ENCODE measurements around the gene EIF2B2.
A peak's percentile ranks its signal among the peaks of the same experiment; 100 is the strongest.

Gene EIF2B2

DNA sequence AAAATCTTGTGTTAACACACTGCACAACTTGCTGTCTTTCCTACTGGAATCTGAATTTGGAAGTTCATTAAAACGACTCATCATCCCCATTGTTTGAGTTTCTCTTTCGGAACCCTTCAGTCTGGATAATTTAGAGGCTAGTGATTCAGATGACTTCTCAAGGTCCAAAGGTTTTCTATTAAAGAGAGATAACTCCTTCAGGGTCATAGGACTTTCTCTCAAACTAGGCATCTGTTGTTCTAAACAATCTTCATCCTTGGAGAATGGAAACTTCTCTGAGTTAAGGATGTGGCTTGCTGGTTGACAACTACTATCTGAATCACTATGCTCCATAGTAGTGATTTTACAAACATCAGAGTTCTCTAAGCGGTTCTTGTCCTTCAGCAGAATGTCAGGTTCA lies 44.2 kb downstream of the EIF2B2 start:
- DNase-seq = no peak

DNA sequence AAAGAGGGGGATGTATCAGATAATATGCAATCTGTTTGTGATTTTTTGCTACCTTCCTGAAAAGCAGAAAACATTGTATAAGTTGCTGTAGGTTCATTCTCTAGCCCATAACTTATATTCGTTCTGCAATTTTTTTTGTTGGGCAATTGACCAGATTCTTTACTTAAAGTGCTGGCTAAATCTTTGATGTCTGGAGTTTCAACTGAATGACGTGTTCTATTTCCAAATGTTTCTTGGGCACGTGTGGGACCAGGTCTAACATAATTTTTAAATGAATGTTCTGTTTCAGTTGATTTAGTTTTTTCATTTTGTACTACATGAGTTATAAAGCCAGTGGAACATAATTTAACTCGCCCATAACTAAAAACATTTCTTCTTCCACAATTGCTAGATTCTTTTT lies 44.8 kb downstream of the EIF2B2 start:
- no peak for DNase-seq

DNA sequence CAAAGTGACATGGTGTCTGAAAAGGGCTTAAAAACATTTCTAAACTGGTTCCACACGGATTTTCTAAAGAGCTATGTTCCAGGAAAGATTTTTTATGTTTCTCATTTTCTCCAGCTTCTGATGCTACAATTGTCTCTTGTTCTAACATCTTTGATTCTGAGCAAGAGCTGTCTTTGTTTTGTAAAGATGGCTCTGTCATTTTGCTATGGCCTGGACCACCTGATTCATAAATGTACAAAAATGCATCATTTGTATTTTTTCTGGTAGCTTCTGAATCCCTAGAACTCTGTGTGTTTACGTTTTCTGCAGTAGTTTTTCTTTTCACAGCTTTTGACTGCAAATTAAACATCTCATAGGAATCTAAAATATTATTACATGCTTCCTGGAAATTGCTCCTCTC lies 45.4 kb downstream of the EIF2B2 start:
- DNase-seq = no peak

DNA sequence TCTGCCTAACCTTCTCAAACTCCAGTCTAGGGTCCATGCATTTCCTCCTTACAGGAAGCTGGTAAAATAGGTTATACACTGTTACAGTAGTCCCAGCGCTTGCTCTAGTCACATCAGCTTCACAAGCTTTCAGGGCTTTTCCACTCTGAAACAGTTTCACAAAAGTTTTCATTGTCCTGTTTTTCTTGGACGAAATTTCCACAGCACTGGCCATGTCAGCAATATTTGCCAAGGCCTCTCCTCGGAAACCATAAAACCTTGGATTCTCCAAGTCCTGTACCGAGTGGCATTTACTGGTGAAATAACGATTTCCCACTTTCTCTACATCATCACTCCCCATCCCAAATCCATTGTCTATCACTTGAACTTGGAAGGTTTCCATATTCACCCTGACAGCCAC lies 46.4 kb downstream of the EIF2B2 start:
- DNase-seq = no peak

DNA sequence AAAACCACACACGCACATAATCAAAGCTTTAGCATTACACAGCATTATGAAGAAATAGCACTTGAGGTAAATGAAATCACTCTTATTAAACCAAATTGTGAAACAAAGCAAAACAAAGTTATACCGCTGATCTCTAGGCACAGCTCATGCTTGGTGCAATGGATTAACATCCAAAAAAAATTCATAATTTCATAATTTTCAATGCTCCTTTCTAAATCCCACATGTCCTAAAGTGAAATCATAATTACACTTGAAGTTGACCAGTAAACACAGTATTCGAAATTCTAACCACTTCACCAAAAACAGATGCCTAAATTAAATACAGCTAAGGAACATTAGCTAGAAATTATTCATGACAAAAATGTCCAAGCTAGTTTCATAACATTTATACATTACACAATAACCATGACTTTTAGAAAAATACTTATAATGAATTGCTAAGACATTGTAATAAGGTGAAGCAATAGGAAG lies 47.0 kb downstream of the EIF2B2 start:
- no peak for DNase-seq

DNA sequence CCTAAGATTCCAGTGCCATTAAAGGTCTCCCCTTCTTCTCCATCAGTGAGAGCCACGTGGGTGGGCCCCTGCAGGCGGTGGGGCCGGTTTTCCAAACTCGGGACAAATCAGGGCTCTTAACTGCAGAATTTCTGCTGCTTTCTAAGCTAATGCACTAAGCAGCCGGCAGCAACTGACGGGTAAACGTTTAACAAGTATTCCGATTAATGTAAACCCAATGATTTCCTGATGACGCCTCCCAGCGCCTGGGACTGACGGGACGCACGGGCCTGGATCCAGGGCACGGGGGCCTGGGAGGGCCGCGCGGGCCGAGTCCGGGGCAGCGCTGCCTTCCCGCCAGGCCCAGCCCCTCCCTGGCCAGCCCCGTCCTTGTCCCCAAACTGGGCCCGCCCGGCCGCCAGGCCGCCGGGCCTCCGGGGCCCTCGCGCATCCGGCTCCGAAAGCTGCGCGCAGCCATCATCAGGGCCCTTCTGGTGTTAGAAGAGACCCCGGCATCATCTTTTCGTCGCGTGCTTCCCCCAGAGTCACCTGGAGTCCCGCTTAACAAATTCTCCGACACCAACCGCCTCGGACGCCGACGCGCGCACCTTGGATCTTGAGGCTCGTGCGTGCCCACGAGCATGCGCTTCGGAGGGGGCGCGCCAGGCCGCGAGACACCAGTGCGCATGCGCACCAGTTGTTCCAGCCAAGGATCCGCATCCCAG lies 48.3 kb downstream of the EIF2B2 start, which contains the start of gene MLH3:
TSS of gene MLH3 (minus strand) at position 616 of the 704 bp plus-strand sequence. CDS start 1,812 bp downstream, outside the sequence.
- DNase-seq = peak; percentile 65

DNA sequence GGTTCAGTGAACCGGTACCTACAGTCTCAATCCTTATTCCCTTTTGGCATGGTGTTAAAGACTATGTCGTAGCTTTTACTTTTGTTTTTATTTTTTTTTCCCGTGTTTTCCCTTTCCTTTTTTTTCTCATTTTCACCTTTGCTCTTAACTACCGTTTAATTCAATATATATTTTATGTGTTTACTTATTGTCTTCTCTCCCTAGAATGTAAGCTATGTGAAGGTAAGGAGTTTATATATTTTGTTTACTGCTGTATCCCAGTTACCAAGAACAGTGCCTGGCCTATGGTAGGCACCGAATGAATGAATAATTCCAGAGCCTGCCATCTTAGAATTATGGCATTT lies 48.8 kb downstream of the EIF2B2 start:
- no peak for DNase-seq

DNA sequence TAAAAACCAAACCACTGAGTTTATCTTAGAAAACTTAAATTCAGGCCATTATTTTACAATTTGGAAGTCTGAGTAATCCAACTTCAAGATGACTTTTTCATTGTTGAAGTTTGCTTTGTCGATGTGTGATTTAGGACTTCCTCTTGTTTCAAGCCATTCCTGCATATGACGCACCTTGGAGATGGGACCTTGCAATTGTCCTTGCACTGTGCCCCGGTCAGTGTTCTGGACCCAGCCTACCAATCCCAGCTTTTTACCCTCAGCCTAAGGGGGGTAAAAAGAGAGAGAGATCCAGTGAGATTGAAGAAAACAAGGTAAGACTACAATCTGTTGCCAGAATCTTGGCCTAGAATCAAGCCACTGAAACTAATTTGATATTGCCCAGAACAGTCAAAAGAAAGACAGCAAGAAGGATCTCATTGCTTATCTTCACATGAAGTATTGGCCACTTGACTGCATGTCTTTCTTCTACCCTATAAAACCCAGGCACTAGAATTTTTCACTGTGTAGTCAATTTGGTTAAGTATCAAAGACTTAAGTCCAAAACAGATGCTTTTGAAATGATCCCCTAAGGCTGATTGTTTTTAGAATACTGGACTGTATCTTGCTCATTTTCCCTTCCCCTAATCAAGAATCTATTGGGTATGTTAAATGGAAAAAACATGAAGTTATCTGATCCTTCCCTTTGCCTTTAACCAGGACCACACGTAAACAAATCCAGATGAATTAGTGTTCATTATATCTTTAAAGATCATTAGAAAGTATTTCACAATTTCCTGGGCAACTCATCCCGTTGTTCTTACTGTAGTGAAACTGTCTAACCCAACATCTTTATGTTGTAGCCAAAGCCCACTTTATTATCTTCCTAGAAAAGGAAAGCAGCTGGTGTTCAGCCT lies 50.9 kb downstream of the EIF2B2 start:
- no peak for DNase-seq

DNA sequence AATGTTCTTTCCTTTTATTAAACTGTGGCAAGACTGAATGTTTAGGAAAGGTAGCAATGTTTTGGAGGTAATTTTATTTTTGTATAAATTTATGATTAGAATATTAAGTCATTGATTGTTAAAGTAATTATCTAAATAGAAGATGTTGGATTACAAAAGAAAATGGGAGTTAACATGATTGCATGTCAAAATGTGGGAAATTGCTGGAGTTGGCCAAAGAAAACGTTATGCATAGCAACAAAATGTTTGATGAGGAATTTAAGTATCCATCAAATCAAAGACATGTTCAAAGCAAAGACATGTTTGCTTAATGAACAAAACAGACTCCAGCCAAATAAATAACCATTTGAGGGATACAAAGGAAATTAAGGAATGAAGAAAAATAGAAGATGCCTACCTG lies 51.7 kb downstream of the EIF2B2 start:
- DNase-seq = no peak

DNA sequence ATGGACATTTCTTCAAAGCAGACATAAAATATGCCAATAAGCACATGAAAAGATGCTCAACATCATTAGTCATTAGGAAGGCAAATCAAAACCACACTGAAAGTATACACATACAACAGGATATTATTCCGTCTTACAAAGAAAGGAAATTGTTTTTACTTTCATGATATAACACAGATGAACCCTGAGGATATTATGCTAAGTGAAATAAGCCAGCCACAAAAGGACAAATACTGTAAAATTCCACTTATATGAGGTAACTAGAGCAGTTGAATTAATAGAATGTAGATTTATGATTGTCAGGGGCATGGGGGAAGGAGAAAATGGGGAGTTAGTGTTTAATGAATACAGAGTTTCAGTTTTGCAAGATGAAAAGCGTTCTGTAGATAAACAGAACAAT lies 56.9 kb downstream of the EIF2B2 start:
- DNase-seq = no peak

DNA sequence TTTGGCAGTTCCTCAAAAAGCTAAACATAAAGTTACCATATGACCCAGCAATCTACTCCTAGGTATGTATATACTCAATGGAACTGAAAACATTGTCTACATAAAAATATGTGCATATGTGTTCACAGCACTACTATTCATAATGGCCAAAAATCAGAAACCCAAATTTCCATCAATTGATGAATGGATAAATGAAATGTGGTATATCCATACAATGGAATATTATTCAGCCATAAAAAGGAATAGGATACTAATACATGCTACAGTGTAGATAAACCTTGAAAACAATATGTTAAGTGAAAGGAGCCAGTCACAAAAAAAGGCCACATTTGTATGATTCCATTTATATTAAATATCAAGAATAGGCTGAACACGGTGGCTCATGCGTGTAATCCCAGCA lies 57.7 kb downstream of the EIF2B2 start:
- DNase-seq = no peak
